ENCODE measurements around the gene KCND1.

DNA sequence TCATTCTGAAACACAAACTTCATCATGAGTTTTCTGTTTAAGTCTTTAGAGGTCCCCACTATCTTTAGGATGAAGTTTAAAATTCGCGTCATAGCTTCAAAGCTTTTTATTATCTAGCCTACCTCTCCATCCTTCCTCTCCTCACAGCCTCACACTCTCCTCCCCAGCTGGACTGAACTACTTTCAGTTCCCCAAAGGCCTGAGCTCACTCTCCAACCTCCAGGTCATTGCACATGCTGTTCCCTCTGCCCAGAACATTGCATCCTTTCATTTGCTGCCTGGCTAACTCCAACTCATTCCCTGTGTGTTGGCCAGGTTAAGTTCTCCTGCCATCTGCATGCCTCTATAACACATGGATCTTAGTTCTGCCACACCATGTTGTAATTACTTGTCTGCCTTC, 11.4 kb downstream of the KCND1 start:
- TF ChIP-seq, protein P1, sequence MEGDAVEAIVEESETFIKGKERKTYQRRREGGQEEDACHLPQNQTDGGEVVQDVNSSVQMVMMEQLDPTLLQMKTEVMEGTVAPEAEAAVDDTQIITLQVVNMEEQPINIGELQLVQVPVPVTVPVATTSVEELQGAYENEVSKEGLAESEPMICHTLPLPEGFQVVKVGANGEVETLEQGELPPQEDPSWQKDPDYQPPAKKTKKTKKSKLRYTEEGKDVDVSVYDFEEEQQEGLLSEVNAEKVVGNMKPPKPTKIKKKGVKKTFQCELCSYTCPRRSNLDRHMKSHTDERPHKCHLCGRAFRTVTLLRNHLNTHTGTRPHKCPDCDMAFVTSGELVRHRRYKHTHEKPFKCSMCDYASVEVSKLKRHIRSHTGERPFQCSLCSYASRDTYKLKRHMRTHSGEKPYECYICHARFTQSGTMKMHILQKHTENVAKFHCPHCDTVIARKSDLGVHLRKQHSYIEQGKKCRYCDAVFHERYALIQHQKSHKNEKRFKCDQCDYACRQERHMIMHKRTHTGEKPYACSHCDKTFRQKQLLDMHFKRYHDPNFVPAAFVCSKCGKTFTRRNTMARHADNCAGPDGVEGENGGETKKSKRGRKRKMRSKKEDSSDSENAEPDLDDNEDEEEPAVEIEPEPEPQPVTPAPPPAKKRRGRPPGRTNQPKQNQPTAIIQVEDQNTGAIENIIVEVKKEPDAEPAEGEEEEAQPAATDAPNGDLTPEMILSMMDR (IDR thresholded peaks at IDR 0.05 in 2 of 3, conservative IDR thresholded peaks at IDR 0.05 in 1 of 3; ENCODE audit: control insufficient read depth in 2 of 3, extremely low read depth in 1 of 3, insufficient read depth in 1 of 3, low read depth in 3 of 3, low read length in 3 of 3): no peak
- no peak for TF ChIP-seq KAT2A (conservative IDR thresholded peaks at IDR 0.05; ENCODE audit: control insufficient read depth, low read depth, low read length)
- TF ChIP-seq, protein P2, sequence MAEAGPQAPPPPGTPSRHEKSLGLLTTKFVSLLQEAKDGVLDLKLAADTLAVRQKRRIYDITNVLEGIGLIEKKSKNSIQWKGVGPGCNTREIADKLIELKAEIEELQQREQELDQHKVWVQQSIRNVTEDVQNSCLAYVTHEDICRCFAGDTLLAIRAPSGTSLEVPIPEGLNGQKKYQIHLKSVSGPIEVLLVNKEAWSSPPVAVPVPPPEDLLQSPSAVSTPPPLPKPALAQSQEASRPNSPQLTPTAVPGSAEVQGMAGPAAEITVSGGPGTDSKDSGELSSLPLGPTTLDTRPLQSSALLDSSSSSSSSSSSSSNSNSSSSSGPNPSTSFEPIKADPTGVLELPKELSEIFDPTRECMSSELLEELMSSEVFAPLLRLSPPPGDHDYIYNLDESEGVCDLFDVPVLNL (IDR thresholded peaks at IDR 0.05; ENCODE audit: low read depth, low read length): no peak
- TF ChIP-seq YY1 (IDR thresholded peaks at IDR 0.05; ENCODE audit: low read depth, low read length): no peak
- no peak for TF ChIP-seq SMAD1 (IDR thresholded peaks at IDR 0.05; ENCODE audit: low read depth, partially characterized antibody)
- TF ChIP-seq HCFC1 (IDR thresholded peaks at IDR 0.05; ENCODE audit: low read length): no peak
- TF ChIP-seq MYB (IDR thresholded peaks at IDR 0.05; ENCODE audit: borderline replicate concordance, low read depth, low read length): no peak
- no peak for TF ChIP-seq POLR2A (IDR thresholded peaks at IDR 0.05; ENCODE audit: low read depth, low read length)
- TF ChIP-seq, protein P3, sequence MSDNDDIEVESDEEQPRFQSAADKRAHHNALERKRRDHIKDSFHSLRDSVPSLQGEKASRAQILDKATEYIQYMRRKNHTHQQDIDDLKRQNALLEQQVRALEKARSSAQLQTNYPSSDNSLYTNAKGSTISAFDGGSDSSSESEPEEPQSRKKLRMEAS (IDR thresholded peaks at IDR 0.05; ENCODE audit: low read depth, low read length): no peak
- 0 out of 2 replicates have a peak, but pooled peaks have one; percentile 23 for TF ChIP-seq TCF12 (IDR thresholded peaks at IDR 0.05; ENCODE audit: low read depth, low read length)
- no peak for TF ChIP-seq EGR1 (IDR thresholded peaks at IDR 0.05; ENCODE audit: borderline replicate concordance in 1 of 2, low read depth in 2 of 2, low read length in 2 of 2)
- TF ChIP-seq, protein P4, sequence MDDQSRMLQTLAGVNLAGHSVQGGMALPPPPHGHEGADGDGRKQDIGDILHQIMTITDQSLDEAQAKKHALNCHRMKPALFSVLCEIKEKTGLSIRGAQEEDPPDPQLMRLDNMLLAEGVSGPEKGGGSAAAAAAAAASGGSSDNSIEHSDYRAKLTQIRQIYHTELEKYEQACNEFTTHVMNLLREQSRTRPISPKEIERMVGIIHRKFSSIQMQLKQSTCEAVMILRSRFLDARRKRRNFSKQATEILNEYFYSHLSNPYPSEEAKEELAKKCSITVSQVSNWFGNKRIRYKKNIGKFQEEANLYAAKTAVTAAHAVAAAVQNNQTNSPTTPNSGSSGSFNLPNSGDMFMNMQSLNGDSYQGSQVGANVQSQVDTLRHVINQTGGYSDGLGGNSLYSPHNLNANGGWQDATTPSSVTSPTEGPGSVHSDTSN (IDR thresholded peaks at IDR 0.05; ENCODE audit: insufficient replicate concordance, low read depth, low read length): no peak

Measured in GM12878 (cell line).